VCaP (cell line): Measurements from ENCODE around the gene RAG2.

Source experiments
- H3K27ac ChIP-seq: fragments of 450-650 bp; 2 replicates; pipeline ENCODE4 v1.5.1; 2017
- CTCF ChIP-seq: fragments of 450-650 bp; conservative IDR thresholded peaks from 2 replicates; pipeline ENCODE4 v1.5.1; 2017; ENCODE audit warnings: mild to moderate bottlenecking, moderate library complexity

RAG2 gene

GRCh38 chr11:36615826-36616225 is 17.8 kb upstream of the RAG2 start:
- TF ChIP-seq CTCF: no peak
- no peak overlapping the region for H3K27ac ChIP-seq

GRCh38 chr11:36609383-36609782 is 11.3 kb upstream of the RAG2 start:
- no peak overlapping the region for H3K27ac ChIP-seq
- TF ChIP-seq CTCF: no peak

DNA sequence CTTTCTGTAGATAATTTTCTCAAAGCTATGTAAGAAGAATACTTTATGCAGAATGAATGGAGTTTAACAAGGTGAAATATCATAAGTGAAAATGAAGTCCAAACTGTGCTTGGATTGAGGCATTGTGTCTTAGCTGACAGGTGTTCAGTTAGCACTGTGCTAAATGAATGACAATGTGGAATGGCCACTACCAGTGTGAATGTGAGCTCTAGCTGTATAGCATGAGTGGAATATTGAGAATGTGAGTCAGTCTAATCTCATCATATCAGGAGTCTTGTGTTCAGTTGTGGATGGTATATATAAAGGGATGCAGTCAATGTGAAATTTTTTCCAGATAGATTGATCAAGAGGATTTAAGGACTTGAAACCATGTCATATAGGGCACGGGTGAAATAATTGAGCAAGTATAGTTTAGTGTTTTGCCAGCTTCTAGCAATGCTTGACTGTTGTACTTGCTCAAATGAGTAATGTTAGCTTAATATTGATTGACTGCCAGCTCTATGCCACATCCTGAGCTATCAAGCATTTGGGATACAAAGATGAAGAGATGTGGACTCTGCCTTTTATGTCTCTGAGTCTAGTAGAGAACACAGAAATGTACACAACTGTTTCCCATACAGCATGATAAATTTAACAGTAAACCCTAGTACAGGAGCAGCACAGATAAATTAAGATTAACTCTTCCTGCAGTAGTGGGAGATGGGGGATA is 10.6 kb upstream of the RAG2 start:
- TF ChIP-seq CTCF: no peak
- no peak overlapping the region for H3K27ac ChIP-seq

DNA sequence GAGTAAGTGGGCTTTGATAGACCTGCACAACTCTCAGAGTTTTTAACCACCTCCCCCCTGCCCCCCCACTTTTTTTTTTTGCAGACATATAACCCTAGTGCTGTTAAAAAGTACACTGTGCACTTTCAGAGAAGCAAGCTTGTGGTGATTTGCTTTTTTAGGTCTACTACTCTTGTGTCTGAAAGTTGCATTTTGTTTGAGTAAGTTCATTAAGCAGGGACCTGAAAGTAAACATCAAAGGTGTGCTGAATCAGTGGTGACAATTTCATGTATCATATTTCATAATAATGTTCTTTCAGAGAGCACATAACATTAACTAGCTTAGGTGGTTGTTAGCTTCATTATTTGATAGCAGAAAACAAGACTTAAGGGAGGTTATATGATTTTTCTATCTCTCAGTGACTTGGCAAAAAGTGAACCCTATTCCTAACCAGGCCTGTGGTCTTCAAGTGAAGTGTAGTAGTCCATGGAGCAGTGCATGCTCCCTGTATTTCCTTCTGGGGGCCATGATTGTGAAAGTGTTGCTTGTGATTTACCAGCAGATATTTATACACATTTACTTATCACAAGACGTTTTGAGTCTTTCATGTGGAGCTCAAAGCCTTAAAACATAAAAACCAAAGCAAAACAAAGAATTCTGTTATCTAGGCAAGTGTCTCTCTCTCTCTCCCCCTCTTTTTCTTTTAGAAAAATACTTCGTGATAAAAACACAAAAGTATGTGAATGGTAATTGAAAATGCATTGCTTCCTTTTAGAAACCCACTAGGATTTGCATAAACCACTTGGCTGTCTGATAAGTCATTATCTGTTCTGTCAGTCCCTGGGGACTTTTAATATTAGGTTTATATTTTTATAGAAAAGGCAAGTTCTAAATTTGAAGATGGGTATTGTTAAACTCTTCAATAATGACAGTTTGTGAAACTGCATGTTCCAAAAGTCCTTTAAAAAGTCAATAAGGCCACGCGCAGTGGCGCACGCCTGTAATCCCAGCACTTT is 7.5 kb upstream of the RAG2 start:
- TF ChIP-seq CTCF: no peak
- H3K27ac ChIP-seq: no peak overlapping the region

GRCh38 chr11:36602135-36602534 is 4.1 kb upstream of the RAG2 start:
- no peak overlapping the region for H3K27ac ChIP-seq
- no peak for TF ChIP-seq CTCF

DNA sequence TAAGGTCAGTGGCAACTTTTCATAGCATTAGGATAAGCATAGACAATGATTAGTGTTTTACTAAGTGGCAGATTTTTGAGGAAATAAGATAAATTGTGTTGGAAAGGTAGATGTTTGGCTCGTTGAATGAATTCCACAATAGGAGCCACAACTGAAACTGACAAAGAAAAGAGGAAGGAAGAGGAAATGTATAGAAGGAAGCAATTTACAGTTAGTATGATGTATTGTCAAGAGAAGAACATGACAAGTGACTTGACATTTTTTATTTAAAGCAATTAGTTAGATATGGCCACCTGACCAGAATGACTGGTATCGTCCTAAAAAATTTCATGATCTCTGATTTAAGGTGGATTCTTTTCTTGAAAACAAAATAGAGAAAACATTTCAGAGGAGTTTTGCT is 3.1 kb upstream of the RAG2 start:
- TF ChIP-seq CTCF: no peak
- H3K27ac ChIP-seq: no peak overlapping the region

- H3K27ac ChIP-seq: no peak overlapping the region
- no peak for TF ChIP-seq CTCF
Measured at GRCh38 chr11:36600180-36600579, 2.1 kb upstream of the RAG2 start.
